GM19467 (cell line): ENCODE results near the gene ARSB.
"Not testable (repeated sequence)": the region's sequence is repeated elsewhere in the genome, so short reads cannot be mapped to it uniquely, and the experiment has no call there.

Experiments
- ATAC-seq: cut with Tn5 transposase; IDR thresholded peaks from one replicate; pipeline ENCODE4 v1.9.1; 2021; ENCODE audit warnings: mild to moderate bottlenecking, moderate library complexity; ENCODE audit not compliant: unreplicated experiment

Gene ARSB

GRCh38 chr5:78785454-78785853 is 199.7 kb downstream of the ARSB start:
- no peak for ATAC-seq

GRCh38 chr5:78783434-78784130 is 201.5 kb downstream of the ARSB start:
- no peak for ATAC-seq

- ATAC-seq = no peak
These were observed 202.4 kb downstream of the ARSB start for GRCh38 chr5:78782728-78783127.

- no peak for ATAC-seq
These were observed 203.4 kb downstream of the ARSB start for GRCh38 chr5:78781611-78782286.

DNA sequence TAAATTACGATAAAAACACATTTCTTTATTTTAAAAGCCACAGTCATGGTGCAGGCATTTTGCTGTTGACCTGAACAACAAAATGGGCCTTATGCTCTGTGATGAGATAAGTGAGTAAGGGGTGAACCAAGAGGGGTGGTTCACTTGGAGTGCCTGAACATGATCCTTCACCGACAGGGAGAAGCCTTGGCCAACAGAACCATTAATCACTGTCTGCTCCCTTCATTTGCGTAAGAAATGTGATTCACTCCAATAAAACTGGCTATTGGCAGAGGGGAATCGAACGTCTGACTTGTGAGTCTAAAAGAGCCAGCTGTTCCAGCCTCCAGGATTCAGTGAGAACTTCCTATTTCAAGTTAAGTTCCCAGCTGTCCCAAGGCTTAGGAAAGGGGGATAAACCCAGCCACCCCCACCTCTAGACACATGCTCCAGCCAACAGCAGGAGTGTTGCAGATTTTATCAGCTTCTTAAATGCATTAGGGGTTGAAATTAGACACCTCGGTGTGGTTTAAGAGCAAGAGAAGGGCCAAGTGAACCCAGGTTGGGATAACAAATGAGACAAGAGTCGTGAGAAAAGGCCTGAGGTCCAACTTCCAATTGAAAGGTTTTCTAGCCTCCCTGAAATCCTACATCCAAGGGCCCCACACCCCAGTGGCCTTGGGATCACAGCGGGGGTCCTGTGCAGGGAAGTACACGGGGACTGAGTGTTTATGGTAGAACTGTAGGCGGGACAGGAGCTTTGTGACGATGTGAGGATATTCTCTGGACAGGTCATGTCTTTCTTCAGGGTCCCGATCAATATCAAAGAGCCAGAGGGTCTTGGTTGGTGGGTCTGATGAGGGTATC is 205.1 kb downstream of the ARSB start:
- ATAC-seq = no peak

- no peak for ATAC-seq
These were observed 205.8 kb downstream of the ARSB start for GRCh38 chr5:78779262-78779661.

- ATAC-seq = no peak
These were observed 206.6 kb downstream of the ARSB start for GRCh38 chr5:78778538-78778937.

- ATAC-seq = no peak
These were observed 207.2 kb downstream of the ARSB start for GRCh38 chr5:78777901-78778300.

GRCh38 chr5:78776637-78777036 is 208.5 kb downstream of the ARSB start:
- ATAC-seq = no peak

DNA sequence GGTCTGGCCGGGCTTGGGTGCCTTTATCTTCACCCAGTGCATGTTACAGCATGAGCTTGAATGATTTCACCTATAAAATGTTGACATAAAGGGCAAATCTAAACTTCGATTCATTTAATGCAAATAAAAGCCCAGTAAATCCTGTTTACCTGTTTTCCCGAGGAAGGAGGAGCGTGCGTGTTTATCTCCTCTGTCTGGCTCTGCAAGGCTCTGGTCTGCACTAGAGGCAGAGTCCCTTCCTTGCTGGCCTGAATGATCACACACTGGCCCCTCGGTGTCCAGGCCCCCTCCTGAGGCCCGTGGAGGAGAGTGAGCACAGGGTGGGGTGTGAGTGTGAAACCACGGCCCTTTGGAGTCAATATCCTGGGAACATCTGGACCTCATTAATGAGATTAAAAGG is 211.5 kb downstream of the ARSB start:
- no peak for ATAC-seq

DNA sequence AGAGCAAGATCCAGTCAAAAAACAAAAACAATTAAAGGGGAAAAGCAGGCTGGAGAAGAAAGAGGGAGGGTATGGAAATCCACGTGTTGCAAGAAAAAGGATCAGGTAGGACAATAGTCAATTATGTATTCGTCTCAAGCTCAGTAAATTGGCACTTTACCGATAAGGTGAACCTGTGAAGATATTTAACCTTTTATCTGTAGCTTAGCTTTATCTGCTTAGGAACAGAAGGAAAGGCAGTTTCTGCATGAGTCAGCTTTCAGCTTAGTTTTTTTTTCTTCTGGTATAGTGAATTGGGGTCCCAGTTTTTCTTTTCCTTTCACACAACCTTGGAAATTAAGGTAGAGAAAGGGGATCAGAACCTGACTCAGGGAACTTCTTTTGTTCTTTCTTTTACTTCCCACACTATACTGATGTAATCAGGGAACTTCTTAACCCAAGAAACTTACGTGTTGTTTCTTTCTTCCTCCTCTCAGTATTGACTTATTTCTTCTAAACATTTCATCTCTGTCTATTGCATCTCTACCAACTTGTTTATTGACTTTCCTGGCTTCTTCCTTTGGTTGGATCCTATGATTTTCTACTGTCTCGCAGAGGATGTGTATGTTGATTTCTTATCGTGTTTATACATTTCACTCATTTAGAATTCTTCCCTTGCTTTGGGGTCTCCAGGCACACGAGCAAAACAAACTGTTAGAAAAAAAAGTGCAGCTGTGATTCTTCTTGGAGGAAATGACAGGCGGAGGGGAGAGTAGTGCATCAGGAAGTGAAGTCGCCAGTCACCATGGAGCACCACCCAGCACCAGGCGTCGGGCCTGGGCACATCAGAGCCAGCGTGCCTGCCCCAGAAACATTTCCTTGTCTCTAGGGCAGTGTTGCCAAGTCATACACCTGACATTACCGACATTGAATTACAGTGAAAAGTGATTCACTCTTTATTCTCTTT is 213.6 kb downstream of the ARSB start:
- no peak for ATAC-seq

- no peak for ATAC-seq
These were observed 216.2 kb downstream of the ARSB start for GRCh38 chr5:78768781-78769380.

- ATAC-seq = no peak
These were observed 218.7 kb downstream of the ARSB start for GRCh38 chr5:78766412-78766762.

DNA sequence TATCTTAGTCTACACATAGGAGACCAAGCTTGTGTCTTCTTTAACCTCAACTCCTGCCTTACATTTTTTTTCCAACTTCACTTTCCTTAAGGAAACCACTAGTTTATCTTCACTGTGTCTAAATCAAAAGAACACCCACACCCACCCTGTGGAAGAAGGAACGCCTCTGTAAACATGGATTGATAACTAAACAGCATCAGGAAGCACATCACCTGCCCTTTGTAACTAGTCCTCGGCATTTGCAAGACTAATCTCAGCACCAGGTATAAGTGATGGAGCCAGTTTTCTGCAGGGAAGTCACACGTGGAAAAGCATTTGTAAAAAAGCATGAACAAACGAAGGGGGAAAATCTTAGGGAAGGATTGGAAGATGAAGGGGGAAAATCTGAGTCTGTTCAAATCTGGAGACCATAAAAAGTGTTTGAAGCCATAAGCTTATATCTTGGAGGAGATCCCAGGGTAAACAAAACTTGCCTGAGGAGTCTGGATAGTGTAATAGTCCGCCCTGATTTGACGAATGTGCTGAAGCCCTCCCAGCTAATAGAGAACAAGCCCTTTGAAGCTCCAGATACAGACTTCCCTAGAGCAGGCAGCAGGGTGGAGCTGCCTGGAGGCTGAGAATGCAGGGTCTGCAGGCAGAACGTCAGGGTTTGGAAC is 219.2 kb downstream of the ARSB start:
- no peak for ATAC-seq

GRCh38 chr5:78765116-78765515 is 220.0 kb downstream of the ARSB start:
- no peak for ATAC-seq

- ATAC-seq = no peak
These were observed 221.4 kb downstream of the ARSB start for GRCh38 chr5:78763659-78764189.

DNA sequence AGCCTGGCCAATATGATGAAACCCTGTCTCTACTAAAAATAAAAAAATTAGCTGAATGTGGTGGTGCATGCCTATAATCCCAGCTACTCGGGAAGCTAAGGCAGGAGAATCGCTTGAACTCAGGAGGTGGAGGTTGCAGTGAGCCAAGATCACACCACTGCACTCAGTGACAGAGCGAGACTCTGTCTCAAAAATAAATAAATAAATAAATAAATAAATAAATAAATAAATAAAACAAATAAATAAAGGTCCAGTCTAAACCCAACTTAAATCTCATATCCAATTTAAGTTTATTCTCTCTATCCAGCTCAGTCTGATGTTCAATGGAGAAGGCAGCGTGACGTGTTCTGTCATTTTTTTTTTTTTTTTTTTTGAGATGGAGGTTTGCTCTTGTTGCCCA is 222.4 kb downstream of the ARSB start:
- not testable (repeated sequence) for ATAC-seq

GRCh38 chr5:78761840-78762239 is 223.3 kb downstream of the ARSB start:
- no peak for ATAC-seq

GRCh38 chr5:78760770-78761169 is 224.3 kb downstream of the ARSB start:
- ATAC-seq = no peak

GRCh38 chr5:78760366-78760765 is 224.7 kb downstream of the ARSB start:
- no peak for ATAC-seq
